ES-I3 (cell line): Measurements from ENCODE around the gene PSMD5.

Experiments
- H3K36me3 ChIP-seq: 2 replicates; pipeline ENCODE4 v1.6.1; 2013; ENCODE audit warnings: mild to moderate bottlenecking, low read length, control low read depth, moderate library complexity; ENCODE audit not compliant: insufficient read depth
- H3K4me1 ChIP-seq: 2 replicates; pipeline ENCODE4 v1.6.1; 2013; ENCODE audit warnings: mild to moderate bottlenecking, control low read depth, low read length; ENCODE audit not compliant: insufficient read depth
- H3K9ac ChIP-seq: 2 replicates; pipeline ENCODE4 v1.6.1; 2013; ENCODE audit warnings: low read depth, mild to moderate bottlenecking, low read length, moderate library complexity
- H3K9me3 ChIP-seq: 2 replicates; pipeline ENCODE4 v1.6.1; 2013; ENCODE audit warnings: mild to moderate bottlenecking, low read length, moderate library complexity; ENCODE audit not compliant: control insufficient read depth, insufficient read depth

PSMD5 gene

DNA sequence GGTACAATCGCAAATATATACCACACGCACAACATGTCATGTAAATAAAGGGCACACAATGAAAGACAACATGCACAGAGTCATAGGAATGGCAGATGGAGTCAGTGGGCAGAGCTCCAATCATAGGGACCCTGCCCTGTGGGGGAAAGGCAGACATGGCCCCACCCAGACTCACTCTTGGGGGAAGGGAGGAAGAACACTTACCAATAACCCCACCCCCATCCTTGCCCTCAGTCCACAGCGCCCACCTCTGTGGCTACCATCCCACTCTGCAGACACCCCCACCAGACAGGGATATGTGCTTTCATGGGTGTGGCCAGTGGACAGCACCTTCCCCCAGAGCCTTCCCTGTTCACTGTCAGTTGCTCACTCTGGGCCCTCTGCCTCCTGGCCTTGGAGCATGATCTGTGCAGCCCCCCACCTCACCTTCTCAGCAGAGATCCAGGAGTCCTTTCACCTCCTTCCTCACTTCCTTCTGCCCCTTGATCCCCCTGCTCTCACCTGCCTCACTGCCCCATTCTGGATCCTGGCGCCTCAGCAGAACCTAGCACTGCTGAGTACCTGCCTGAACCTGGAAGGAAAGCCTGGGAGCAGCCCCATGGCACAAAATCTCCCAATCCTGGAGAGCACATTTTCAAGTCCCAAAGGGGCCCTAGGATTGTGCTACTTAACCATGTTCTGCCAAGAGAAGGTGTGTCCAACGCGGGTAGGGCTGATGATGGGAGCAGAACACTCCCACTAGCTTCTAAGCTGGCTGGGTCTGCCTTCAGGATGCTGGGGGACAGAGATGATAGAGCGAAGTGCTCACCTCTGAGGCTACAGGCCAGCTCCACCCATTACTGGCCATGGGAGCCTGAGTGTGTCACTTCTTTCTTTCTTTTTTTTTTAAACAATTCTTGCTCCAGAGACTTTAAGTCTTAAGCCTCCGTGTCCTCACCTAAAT, 35.7 kb upstream of the PSMD5 start:
- Histone ChIP-seq H3K36me3 (no peaks in the 10 kb centered on the region; the same call in 1 of the 2 replicates), H3K9ac (no peak overlapping the region), H3K9me3 (no peaks in the 10 kb centered on the region; the same call in 1 of the 2 replicates), H3K4me1 (peaks cover 39% of the 10 kb centered on the region)

DNA sequence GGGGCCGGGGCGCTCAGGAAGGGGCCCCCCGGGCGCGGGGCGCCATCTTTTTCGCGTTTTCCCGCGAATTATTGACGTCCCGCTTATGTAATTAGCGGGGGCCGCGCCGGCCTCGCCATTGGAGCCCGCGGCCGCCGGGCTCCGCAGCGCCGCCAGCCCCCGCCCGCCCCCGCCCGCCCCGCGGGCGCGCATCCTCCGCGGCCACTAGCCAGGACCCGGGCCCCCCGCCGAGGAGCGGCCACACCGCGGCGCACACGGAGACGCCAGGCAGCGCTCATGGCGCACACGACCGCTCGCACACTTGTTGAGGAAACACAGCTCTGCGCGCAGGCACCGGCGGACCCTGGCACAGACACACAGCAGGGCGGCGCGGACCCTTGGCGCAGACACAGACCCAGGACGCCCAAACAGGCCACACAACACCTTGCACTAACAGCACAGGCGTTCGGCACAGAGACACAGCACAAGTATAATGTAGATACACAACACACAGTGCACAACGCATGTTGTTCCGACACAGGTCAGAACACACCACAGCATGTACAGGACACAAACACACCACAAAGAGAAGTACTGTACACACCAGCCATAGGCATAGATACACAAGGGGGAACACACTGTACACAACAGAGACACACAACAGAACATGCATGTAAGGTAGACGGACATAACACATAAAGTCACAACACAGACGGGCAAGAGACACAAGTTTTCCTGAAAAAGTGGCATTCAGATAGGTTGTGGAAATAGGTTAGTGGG, 34.7 kb upstream of the PSMD5 start:
- peaks cover 47% of the 10 kb centered on the region for H3K4me1 ChIP-seq
- peak overlapping the region; percentile 57 for H3K9ac ChIP-seq

DNA sequence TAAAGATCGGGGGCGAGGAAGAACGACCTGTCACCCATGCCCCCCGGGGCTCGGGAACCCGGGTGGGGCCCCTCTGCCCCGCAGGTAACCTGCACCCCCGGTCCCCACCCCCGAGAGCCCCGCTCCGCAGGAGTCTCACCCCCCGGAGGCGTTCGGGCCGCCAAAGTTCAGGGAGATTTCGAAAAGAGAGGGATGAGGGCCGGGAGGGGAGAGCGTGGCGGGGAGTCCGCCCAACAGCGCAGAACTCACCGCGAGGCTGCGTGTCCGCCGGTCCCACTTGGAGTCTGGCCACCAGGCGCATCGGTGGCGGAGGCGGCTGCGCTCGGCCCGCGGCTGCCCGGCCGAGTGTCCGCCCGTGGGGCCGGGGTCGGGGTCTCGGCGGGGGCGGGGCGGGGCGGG, 34.1 kb upstream of the PSMD5 start, which contains the start of gene PHF19:
Gene PHF19, minus strand, starts transcription at position 347 of the 399 bp plus-strand sequence. CDS start 2,447 bp downstream, outside the sequence.
- Histone ChIP-seq H3K4me1 (peaks cover 52% of the 10 kb centered on the region), H3K9ac (peak within 1 kb of the TSS; percentile 57), H3K36me3 (peaks cover 7% of the 10 kb centered on the region; the same call in 1 of the 2 replicates), H3K9me3 (no peaks in the 10 kb centered on the region; the same call in 1 of the 2 replicates)

More for the DNA sequence above, 34.7 kb upstream of the PSMD5 start:
- peaks cover 2% of the 10 kb centered on the region; the same call in 1 of the 2 replicates for H3K36me3 ChIP-seq
- H3K9me3 ChIP-seq = no peaks in the 10 kb centered on the region; the same call in 1 of the 2 replicates

DNA sequence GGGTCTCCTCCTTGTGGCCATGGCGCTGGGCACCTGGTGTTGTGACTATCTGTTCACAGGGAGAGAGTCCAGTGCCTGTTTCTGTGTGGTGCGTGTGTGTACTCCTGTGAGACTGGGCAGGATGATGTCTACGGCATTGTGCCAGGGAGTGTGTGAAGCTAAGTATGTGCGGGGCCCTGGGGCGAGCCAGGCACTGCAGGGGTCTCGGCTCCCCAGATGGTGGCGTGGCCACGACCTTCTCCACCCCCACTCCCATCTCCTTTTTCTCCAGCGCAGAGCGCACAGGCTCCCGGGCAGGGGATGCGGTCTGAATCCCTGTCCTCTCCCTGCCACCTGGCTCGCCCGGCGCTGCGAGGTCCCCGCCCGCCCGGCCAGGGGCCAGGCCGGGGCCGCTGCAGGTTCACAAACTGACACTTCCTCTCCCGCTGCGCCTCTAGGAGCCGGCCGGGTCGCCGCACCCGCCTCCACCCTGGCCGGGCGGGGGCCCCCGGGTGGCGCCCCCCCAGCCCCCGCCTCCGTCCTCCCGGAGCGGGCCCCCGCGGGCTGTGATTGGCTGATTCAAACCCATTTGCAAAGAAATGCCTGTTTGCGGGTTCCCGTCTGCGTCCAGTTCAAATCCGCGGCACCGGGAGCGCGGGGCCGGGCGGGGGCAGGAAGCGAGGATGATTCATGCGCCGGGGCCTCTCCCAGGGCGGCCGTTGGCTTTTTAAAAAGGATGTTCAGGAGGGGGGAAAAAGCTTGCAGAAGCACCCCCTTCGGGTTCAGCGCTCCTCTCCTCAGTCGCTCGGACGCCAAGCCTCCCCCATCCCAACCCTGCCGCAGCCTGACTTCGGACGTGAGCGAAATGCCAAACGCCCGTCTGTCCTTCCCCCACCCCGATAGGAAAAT, 33.5 kb upstream of the PSMD5 start:
- Histone ChIP-seq H3K36me3 (peaks cover 7% of the 10 kb centered on the region; the same call in 1 of the 2 replicates), H3K4me1 (peaks cover 52% of the 10 kb centered on the region), H3K9ac (peak overlapping the region; percentile 56), H3K9me3 (no peaks in the 10 kb centered on the region; the same call in 1 of the 2 replicates)

DNA sequence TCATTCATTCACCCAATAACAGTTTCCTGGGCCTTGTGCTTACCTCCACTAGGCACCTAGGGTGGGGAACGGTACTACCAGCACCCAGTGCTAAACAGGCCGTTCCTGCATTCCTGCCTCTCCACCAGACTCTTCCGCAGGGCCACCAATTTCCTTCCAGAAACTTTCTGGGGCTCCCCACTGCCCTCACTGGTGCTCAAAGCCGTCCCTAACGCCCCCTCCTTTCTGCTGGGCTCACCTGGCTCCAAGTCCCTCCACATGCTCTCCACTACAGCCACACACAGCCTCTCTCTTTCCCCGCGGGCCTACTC, 32.9 kb upstream of the PSMD5 start:
- Histone ChIP-seq H3K36me3 (peaks cover 7% of the 10 kb centered on the region; the same call in 1 of the 2 replicates), H3K9me3 (no peaks in the 10 kb centered on the region; the same call in 1 of the 2 replicates), H3K9ac (peak overlapping the region; percentile 56), H3K4me1 (peaks cover 52% of the 10 kb centered on the region)

DNA sequence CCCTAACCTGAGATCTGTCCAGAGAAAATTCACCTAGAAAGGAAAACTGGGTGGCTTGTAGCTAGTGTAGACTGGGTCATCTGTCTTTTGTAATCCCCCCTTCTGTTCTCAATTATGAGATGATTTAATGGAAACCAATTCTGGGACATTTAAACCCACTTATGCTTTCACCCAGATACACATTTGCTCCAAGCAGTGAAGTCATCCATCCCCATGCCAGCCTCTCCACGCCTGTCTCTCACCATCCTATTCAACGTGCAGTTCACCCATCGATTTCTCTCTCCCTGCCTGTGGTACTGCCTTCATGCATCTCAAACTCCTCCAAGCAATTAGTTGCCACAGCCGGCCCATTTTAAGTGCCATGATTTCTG, 32.5 kb upstream of the PSMD5 start:
- H3K9me3 ChIP-seq = no peaks in the 10 kb centered on the region; the same call in 1 of the 2 replicates
- peaks cover 7% of the 10 kb centered on the region; the same call in 1 of the 2 replicates for H3K36me3 ChIP-seq
- H3K4me1 ChIP-seq = peaks cover 52% of the 10 kb centered on the region
- H3K9ac ChIP-seq = peak overlapping the region; percentile 56; the same call in 1 of the 2 replicates

DNA sequence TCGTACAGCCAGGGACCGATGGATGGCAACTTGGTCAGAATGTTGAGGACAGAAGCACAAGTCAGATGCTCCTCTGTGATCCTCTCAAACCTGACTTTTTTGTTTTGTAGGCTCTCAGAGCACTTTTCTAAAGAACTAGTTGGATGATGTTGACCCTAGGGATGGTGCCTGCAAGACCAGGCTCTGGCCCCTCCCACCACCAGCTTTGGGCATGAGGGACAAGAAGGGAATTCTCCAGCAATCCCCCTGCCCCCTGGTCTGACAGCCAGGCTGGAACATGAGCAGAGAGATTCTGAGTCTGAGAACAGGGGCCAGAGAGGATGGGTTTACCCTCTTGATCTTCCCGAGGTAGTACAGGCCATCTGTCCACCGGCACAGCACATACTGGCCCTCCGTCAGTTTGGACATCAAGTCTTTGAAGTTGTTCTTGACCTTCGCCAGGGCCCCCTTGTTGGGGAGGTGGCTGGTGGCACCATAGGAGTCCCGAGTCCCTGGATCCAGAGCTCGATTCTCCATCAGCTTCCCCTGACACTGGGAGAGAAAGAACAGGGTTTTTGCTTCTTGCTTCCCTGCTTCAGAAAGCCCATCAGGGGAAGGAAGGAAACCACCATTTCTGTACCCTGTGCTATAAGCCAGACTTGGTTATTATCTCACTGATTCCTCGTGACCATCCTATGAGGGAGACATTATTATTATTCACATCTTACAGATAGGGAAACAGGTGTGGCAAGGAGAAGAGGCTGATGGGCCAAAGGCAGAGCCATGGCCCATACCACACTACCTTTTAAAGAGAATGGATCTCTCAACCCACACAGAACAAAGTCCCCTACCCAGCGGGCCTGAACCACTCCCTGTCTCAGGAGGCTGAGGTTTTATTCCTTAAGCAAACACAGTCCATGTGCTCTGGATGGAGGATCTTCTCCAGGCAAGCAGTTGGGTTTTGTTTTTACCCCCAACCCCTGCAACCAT, 31.8 kb upstream of the PSMD5 start:
- H3K9ac ChIP-seq = no peak overlapping the region
- H3K4me1 ChIP-seq = peaks cover 52% of the 10 kb centered on the region
- peaks cover 7% of the 10 kb centered on the region; the same call in 1 of the 2 replicates for H3K36me3 ChIP-seq
- H3K9me3 ChIP-seq = no peaks in the 10 kb centered on the region; the same call in 1 of the 2 replicates

DNA sequence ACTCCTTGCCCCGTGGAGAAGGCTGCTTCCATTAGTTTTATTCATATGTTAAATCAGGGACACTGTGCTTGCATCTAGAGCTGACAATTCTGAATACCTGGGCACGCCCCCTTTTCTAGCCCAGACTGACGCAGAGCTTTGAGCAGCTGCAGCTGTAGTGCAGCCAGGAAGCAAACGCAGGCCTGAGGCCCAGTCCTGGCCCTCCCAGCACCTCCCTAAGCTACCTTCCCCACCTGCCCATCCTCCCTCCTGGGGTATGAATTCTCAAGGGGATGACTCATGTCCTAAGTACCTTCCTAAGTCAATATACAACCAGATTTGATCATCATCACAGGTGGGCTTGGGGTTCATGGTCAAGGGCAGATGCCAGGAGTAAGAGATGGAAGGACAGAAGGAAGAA, 30.8 kb upstream of the PSMD5 start:
- no peaks in the 10 kb centered on the region; the same call in 1 of the 2 replicates for H3K9me3 ChIP-seq
- H3K4me1 ChIP-seq = peaks cover 45% of the 10 kb centered on the region
- H3K9ac ChIP-seq = no peak overlapping the region
- peaks cover 7% of the 10 kb centered on the region; the same call in 1 of the 2 replicates for H3K36me3 ChIP-seq

DNA sequence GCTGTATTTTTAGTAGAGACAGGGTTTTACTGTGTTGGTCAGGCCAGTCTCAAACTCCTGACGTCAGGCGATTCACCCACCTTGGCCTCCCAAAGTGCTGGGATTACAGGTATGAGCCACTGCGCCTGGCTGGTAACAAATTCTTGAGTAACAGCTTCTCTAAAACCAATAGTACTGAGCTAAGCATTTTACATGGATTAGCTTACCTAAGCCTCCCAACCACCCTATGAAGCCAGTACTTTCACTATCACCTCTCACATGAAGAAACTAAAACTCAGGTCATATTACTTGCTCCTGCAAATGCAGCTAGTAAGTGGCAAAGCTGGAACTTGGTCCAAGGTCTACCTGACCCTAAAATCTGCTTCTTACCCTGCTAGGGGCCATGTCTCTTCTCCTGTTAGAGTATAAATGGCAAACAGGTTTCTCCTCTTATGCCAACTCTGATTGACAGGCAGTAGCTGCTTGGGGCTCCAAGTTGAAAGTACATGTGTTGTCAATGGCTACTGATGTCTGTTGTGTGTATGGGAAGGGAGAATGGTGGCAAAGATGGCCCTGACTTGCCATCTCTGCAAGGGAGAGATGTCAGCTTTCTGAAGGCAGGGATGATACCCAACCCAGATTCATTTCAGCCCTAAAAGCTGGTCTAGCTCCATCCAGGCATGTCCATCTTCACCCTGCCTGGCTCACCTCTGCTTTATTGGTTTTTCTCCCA, 30.2 kb upstream of the PSMD5 start:
- Histone ChIP-seq H3K9me3 (no peaks in the 10 kb centered on the region; the same call in 1 of the 2 replicates), H3K36me3 (peaks cover 7% of the 10 kb centered on the region; the same call in 1 of the 2 replicates), H3K9ac (no peak overlapping the region), H3K4me1 (peaks cover 40% of the 10 kb centered on the region)

DNA sequence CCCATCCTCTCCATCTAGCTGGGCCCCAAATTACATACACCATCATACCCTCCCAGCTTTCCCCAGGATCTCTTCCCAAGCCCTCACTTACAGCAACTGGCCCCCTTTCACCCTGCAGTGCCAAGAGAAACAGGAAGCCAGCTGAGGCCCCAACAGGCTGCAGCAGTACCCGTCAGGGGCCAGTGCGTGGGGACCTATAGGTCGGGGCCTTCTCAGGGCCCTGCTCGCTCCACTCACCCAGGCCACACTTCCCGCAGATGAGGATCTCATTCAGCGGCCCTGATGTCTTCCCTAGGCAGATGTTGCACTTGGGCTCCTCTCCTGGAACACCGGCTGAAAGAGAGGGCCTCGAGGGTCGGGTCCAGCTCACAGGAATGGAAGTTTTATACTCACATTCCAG, 27.5 kb upstream of the PSMD5 start:
- H3K36me3 ChIP-seq = peaks cover 11% of the 10 kb centered on the region
- no peak overlapping the region for H3K9ac ChIP-seq
- H3K4me1 ChIP-seq = peaks cover 29% of the 10 kb centered on the region

DNA sequence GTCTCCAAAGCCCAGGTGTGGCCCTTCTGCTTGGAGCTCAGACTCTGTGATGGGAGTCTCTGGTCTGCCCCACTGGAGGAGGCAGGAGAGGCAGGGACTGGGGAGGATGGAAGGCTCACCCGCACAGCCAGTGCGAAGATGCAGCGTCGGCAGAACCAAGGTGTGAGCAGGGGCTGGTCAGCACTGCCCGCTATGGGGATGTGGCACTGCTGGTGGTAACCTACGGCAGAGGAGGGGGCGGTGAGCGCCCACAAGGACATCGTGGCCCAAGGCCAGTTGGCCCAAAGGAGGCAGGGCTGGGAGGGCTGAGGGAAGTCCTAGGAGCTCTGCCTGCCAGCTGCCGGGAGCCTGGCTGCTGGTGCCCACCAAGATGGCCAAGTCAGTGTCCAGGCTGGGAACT, 27.0 kb upstream of the PSMD5 start:
- Histone ChIP-seq H3K9ac (no peak overlapping the region), H3K4me1 (peaks cover 24% of the 10 kb centered on the region), H3K36me3 (peaks cover 11% of the 10 kb centered on the region), H3K9me3 (no peaks in the 10 kb centered on the region)

More for the DNA sequence above, 27.5 kb upstream of the PSMD5 start:
- no peaks in the 10 kb centered on the region for H3K9me3 ChIP-seq

DNA sequence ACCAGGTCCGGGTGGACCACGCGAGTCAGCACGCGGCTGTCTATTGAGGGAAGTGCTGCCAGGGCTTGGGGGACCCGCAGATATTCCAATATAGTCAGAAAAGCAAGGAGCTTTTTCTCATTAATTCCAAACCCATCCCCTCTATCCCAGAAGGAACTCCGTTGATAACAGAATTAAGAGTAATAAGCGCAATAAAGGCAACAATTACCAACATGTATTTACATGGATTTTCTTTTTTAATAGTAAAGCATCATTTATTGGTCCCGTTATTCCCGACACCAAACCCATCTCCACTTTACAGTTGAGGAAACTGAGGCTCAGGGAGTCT, 26.6 kb upstream of the PSMD5 start:
- Histone ChIP-seq H3K9me3 (no peaks in the 10 kb centered on the region), H3K9ac (peak overlapping the region; percentile 62; the same call in 1 of the 2 replicates), H3K36me3 (peaks cover 11% of the 10 kb centered on the region), H3K4me1 (peaks cover 20% of the 10 kb centered on the region)
